Neural progenitor cell (in vitro differentiated cells): ENCODE measurements around the gene BCOR.

Experiments used
- CTCF ChIP-seq: fragments of 200-600 bp; sonication (generic); IDR thresholded peaks from 2 replicates; pipeline ENCODE4 v1.5.1; 2017; ENCODE audit warnings: antibody characterized with exemption, mild to moderate bottlenecking
- EZH2 ChIP-seq: fragments of 200-600 bp; sonication (generic); IDR thresholded peaks from 2 replicates; pipeline ENCODE4 v1.6.1; 2017; ENCODE audit warnings: antibody characterized with exemption, mild to moderate bottlenecking, moderate library complexity
- EZH2phosphoT487 ChIP-seq: fragments of 200-600 bp; sonication (generic); IDR thresholded peaks from 2 replicates; pipeline ENCODE4 v1.6.1; 2017; ENCODE audit warnings: antibody characterized with exemption

GRCh38 chrX:40116925-40117324 lies 19.2 kb upstream of the BCOR start:
- TF ChIP-seq CTCF: no peak
- no peak for TF ChIP-seq EZH2
- no peak for TF ChIP-seq EZH2phosphoT487
